ENCODE data around the gene SCNN1A. TPM values are rescaled to one million over a fixed set of nuclear protein-coding genes. Genes with fewer than 3 reads are reported as not detected.

The SCNN1A gene
- total and polyA plus RNA-seq, 3 experiments from 2014 or later, result 0.49 to 0.93 (median 0.77) TPM

GRCh38 chr12:6362403-6362802 is 13.0 kb downstream of the SCNN1A start:
- Histone ChIP-seq H3K4me3 (ENCODE audit: low read length) (no peak overlapping the region), H3K27ac (ENCODE audit: low read depth, low read length) (no peak overlapping the region), H3K4me1 (ENCODE audit: insufficient read depth, low read length) (peaks cover 19% of the 10 kb centered on the region), H3K36me3 (ENCODE audit: insufficient read depth, low read length) (no peaks in the 10 kb centered on the region), H3K27me3 (ENCODE audit: insufficient read depth, low read length, poor library complexity, severe bottlenecking) (no peaks in the 10 kb centered on the region), H3K9me3 (ENCODE audit: low read length) (no peaks in the 10 kb centered on the region)
- Mint-ChIP-seq H3K4me1 (peaks cover 16 to 18% (median 17%) of the 10 kb centered on the region in 3 donors), H3K27me3 (no peaks in the 10 kb centered on the region), H3K27ac (peak overlapping the region in 3 of 8 donors; percentile 74 to 88 (median 87)), H3K4me3 (peak overlapping the region in 2 of 7 donors; percentile 27 to 35), H3K36me3 (no peaks in the 10 kb centered on the region), H3K9me3 (peaks cover 0 to 2% (median 0%) of the 10 kb centered on the region in 5 donors)
- no peak for DNase-seq
- POLR2A ChIA-PET, result interaction anchor here (0.7 to 3.4 kb wide), 4 partner anchors 22 to 99 kb away, joined by 3 to 34 read pairs (median 4); no protein-coding TSS in a partner anchor
- CTCF ChIA-PET, result interaction anchor here (1.3 to 7.2 kb wide), 5 partner anchors 17 to 39 kb away, joined by 3 to 106 read pairs (median 10); no protein-coding TSS in a partner anchor

DNA sequence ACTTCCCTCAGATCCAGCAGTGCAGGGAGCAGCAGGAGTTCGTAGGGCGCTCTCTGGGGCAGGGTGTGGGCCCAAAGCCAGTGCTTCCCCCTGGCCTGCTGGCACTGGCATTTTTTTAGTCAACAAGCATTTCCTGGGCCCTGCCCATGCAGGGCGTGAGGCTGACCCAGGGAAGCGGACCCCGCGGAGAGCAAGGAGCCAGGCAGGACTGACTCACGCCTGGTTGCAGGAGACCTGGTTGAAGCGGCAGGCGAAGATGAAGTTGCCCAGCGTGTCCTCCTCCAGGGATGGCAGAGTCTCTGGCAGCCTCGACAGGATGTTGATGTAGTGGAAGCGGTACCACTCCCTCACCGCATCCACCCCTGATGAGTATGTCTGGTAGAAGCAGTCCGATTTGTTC is 13.5 kb downstream of the SCNN1A start:
- H3K9me3 Mint-ChIP-seq, result no peaks in the 10 kb centered on the region
- Histone ChIP-seq H3K4me3 (ENCODE audit: low read length) (no peak overlapping the region), H3K9me3 (ENCODE audit: low read length) (no peaks in the 10 kb centered on the region), H3K36me3 (ENCODE audit: insufficient read depth, low read length) (no peaks in the 10 kb centered on the region), H3K27me3 (ENCODE audit: insufficient read depth, low read length, poor library complexity, severe bottlenecking) (no peaks in the 10 kb centered on the region), H3K27ac (ENCODE audit: low read depth, low read length) (no peak overlapping the region), H3K4me1 (ENCODE audit: insufficient read depth, low read length) (peaks cover 17% of the 10 kb centered on the region)
- H3K4me1 Mint-ChIP-seq, result peaks cover 11 to 13% (median 13%) of the 10 kb centered on the region in 3 donors
- no peaks in the 10 kb centered on the region for H3K36me3 Mint-ChIP-seq
- ChIA-PET CTCF (interaction anchor here (1.3 to 7.2 kb wide), 3 partner anchors 25 to 36 kb away, joined by 3 to 106 read pairs (median 50); no protein-coding TSS in a partner anchor), POLR2A (no interaction called here)
- H3K27me3 Mint-ChIP-seq, result no peaks in the 10 kb centered on the region
- peak overlapping the region in 4 of 7 donors; percentile 14 to 35 (median 20) for H3K4me3 Mint-ChIP-seq
- no peak for DNase-seq
- peak overlapping the region in 3 of 8 donors; percentile 52 to 88 (median 87) for H3K27ac Mint-ChIP-seq

- H3K4me1 Mint-ChIP-seq, result peaks cover 10 to 13% (median 11%) of the 10 kb centered on the region in 3 donors
- Histone ChIP-seq H3K4me1 (ENCODE audit: insufficient read depth, low read length) (peaks cover 17% of the 10 kb centered on the region), H3K27ac (ENCODE audit: low read depth, low read length) (no peak overlapping the region), H3K36me3 (ENCODE audit: insufficient read depth, low read length) (no peaks in the 10 kb centered on the region), H3K9me3 (ENCODE audit: low read length) (no peaks in the 10 kb centered on the region), H3K4me3 (ENCODE audit: low read length) (no peak overlapping the region), H3K27me3 (ENCODE audit: insufficient read depth, low read length, poor library complexity, severe bottlenecking) (no peaks in the 10 kb centered on the region)
- no peak for DNase-seq
- H3K9me3 Mint-ChIP-seq, result no peaks in the 10 kb centered on the region
- CTCF ChIA-PET, result interaction anchor here (0.8 to 6.6 kb wide), 3 partner anchors 17 to 34 kb away, joined by 3 to 50 read pairs (median 3); no protein-coding TSS in a partner anchor
- H3K36me3 Mint-ChIP-seq, result no peaks in the 10 kb centered on the region
- H3K27ac Mint-ChIP-seq, result peak overlapping the region in 2 of 8 donors; percentile 58 to 85
- POLR2A ChIA-PET, result no interaction called here
- H3K27me3 Mint-ChIP-seq, result no peaks in the 10 kb centered on the region
- H3K4me3 Mint-ChIP-seq, result peak overlapping the region in 1 of 7 donors; percentile 66
Measured at GRCh38 chr12:6360578-6361490, 14.5 kb downstream of the SCNN1A start.

DNA sequence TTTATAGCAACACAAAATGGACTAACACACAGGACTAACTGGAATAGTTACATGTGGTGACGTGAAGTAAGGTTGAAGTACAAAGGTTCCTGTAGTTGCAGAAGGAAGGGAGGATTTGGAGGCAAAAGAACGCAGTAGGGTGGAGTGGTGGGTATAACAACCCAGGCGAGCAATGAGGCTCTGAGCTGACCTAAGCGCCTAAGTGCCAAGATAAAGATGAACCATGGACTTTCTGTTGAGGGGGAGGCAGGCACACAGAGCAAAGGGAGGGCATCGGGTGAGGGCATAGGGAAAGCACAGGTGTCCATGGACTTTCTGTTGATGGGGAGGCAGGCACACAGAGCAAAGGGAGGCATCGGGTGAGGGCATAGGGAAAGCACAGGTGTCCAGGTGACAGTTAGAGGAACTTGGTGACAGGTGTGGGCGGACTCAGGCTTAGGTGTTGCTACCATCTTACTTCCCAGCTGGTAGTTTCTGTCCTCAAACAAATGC is 15.2 kb downstream of the SCNN1A start:
- ChIA-PET CTCF (interaction anchor here (1.5 to 6.6 kb wide), 2 partner anchors 16 to 23 kb away, joined by 3 to 50 read pairs; no protein-coding TSS in a partner anchor), POLR2A (no interaction called here)
- Histone ChIP-seq H3K9me3 (ENCODE audit: low read length) (no peaks in the 10 kb centered on the region), H3K4me3 (ENCODE audit: low read length) (no peak overlapping the region), H3K36me3 (ENCODE audit: insufficient read depth, low read length) (no peaks in the 10 kb centered on the region), H3K27me3 (ENCODE audit: insufficient read depth, low read length, poor library complexity, severe bottlenecking) (no peaks in the 10 kb centered on the region), H3K27ac (ENCODE audit: low read depth, low read length) (no peak overlapping the region), H3K4me1 (ENCODE audit: insufficient read depth, low read length) (peaks cover 17% of the 10 kb centered on the region)
- H3K27ac Mint-ChIP-seq, result peak overlapping the region in 2 of 8 donors; percentile 22 to 85
- no peaks in the 10 kb centered on the region for H3K36me3 Mint-ChIP-seq
- H3K27me3 Mint-ChIP-seq, result no peaks in the 10 kb centered on the region
- peak overlapping the region in 1 of 7 donors; percentile 55 for H3K4me3 Mint-ChIP-seq
- no peak for DNase-seq
- H3K4me1 Mint-ChIP-seq, result peaks cover 10 to 13% (median 11%) of the 10 kb centered on the region in 3 donors
- no peaks in the 10 kb centered on the region for H3K9me3 Mint-ChIP-seq

- DNase-seq, result no peak
- H3K4me3 ChIP-seq (ENCODE audit: low read length), result no peak overlapping the region
- no peaks in the 10 kb centered on the region for H3K27me3 Mint-ChIP-seq
- H3K36me3 ChIP-seq (ENCODE audit: insufficient read depth, low read length), result no peaks in the 10 kb centered on the region
- ChIA-PET POLR2A (no interaction called here), CTCF (interaction anchor here (3.1 to 6.6 kb wide), 2 partner anchors 9 to 22 kb away, joined by 16 to 50 read pairs; no protein-coding TSS in a partner anchor)
- no peaks in the 10 kb centered on the region for H3K27me3 ChIP-seq (ENCODE audit: insufficient read depth, low read length, poor library complexity, severe bottlenecking)
- no peak overlapping the region for H3K27ac ChIP-seq (ENCODE audit: low read depth, low read length)
- H3K4me1 ChIP-seq (ENCODE audit: insufficient read depth, low read length), result peaks cover 14% of the 10 kb centered on the region
- H3K4me1 Mint-ChIP-seq, result peaks cover 6 to 15% (median 9%) of the 10 kb centered on the region in 3 donors
- H3K36me3 Mint-ChIP-seq, result no peaks in the 10 kb centered on the region
- H3K27ac Mint-ChIP-seq, result no peak overlapping the region
- no peak overlapping the region for H3K4me3 Mint-ChIP-seq
- H3K9me3 ChIP-seq (ENCODE audit: low read length), result no peaks in the 10 kb centered on the region
- no peaks in the 10 kb centered on the region for H3K9me3 Mint-ChIP-seq
Measured at GRCh38 chr12:6358881-6359280, 16.5 kb downstream of the SCNN1A start.

- peak overlapping the region in 1 of 7 donors; percentile 55 for H3K4me3 Mint-ChIP-seq
- CTCF ChIA-PET, result interaction anchor here (0.8 to 6.6 kb wide), 3 partner anchors 11 to 19 kb away, joined by 3 to 50 read pairs (median 9); no protein-coding TSS in a partner anchor
- H3K27ac Mint-ChIP-seq, result peak overlapping the region in 1 of 8 donors; percentile 7
- POLR2A ChIA-PET, result no interaction called here
- no peaks in the 10 kb centered on the region for H3K27me3 Mint-ChIP-seq
- H3K9me3 ChIP-seq (ENCODE audit: low read length), result no peaks in the 10 kb centered on the region
- peaks cover 3% of the 10 kb centered on the region for H3K4me1 ChIP-seq (ENCODE audit: insufficient read depth, low read length)
- DNase-seq, result no peak
- H3K27me3 ChIP-seq (ENCODE audit: insufficient read depth, low read length, poor library complexity, severe bottlenecking), result no peaks in the 10 kb centered on the region
- peaks cover 0 to 7% (median 6%) of the 10 kb centered on the region in 3 donors for H3K4me1 Mint-ChIP-seq
- H3K27ac ChIP-seq (ENCODE audit: low read depth, low read length), result no peak overlapping the region
- H3K9me3 Mint-ChIP-seq, result no peaks in the 10 kb centered on the region
- no peaks in the 10 kb centered on the region for H3K36me3 ChIP-seq (ENCODE audit: insufficient read depth, low read length)
- no peak overlapping the region for H3K4me3 ChIP-seq (ENCODE audit: low read length)
- no peaks in the 10 kb centered on the region for H3K36me3 Mint-ChIP-seq
Measured at GRCh38 chr12:6356374-6356820, 19.0 kb downstream of the SCNN1A start.

DNA sequence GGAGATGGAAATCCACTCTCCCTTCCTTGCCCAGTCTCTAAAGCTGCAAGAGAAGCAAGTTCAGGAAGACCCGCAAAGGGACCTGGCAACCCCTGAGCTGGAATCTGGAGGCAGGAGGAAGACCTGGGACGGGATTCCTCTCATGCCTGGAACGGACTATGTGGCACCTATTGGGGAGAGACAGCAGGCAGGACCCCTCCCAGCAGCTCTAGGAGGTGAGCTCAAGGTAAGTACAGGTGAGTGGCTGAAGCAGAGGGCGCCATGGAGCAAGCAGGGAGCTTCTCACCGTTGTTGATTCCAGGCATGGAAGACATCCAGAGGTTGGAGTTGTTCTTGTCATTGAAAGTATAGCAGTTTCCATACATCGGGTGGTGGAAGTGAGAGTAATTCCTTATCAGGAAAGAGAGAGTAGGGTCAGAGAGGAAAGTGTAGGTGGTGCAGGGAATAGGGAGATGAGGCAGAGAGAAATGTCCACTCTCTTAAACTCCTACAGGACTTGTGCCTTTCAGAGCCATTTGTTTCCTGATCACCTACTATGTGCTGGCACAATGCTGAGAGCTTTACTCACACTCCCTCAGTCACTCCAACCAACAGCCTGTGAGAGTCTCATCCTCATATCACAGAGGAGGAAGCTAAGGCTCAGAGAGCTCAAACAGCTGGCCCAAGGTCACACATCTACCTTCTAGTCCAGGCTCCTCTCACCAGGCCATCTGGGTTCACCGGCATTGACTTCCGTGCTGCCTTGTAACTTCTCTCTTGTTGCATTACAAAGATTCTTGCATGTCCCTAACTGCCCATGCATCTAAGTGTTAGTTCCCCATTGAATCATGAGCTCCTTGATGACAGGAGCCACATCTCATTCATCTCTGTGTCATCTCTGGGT is 19.6 kb downstream of the SCNN1A start:
- no peaks in the 10 kb centered on the region for H3K36me3 Mint-ChIP-seq
- no peak overlapping the region for H3K27ac Mint-ChIP-seq
- peak overlapping the region in 1 of 7 donors; percentile 55 for H3K4me3 Mint-ChIP-seq
- H3K36me3 ChIP-seq (ENCODE audit: insufficient read depth, low read length), result no peaks in the 10 kb centered on the region
- H3K4me3 ChIP-seq (ENCODE audit: low read length), result no peak overlapping the region
- H3K27me3 ChIP-seq (ENCODE audit: insufficient read depth, low read length, poor library complexity, severe bottlenecking), result no peaks in the 10 kb centered on the region
- no peaks in the 10 kb centered on the region for H3K27me3 Mint-ChIP-seq
- ChIA-PET CTCF (interaction anchor here (0.8 to 6.6 kb wide), 6 partner anchors 9 to 28 kb away, joined by 3 to 50 read pairs (median 5); no protein-coding TSS in a partner anchor), POLR2A (interaction anchor here (0.7 kb wide), 1 partner anchor 250 kb away, joined by 3 read pairs; no protein-coding TSS in a partner anchor)
- DNase-seq, result no peak
- H3K4me1 Mint-ChIP-seq, result peaks cover 0 to 7% (median 6%) of the 10 kb centered on the region in 3 donors
- H3K9me3 Mint-ChIP-seq, result no peaks in the 10 kb centered on the region
- H3K9me3 ChIP-seq (ENCODE audit: low read length), result no peaks in the 10 kb centered on the region
- H3K27ac ChIP-seq (ENCODE audit: low read depth, low read length), result no peak overlapping the region
- no peaks in the 10 kb centered on the region for H3K4me1 ChIP-seq (ENCODE audit: insufficient read depth, low read length)
